HG02763 (cell line): Measurements from ENCODE around the gene C2CD2L.
"Not testable (repeated sequence)": the region's sequence is repeated elsewhere in the genome, so short reads cannot be mapped to it uniquely, and the experiment has no call there.

Experiments
- ATAC-seq: cut with Tn5 transposase; IDR thresholded peaks from one replicate; pipeline ENCODE4 v1.9.1; 2021; ENCODE audit warnings: mild to moderate bottlenecking, moderate library complexity; ENCODE audit not compliant: unreplicated experiment

The C2CD2L gene

GRCh38 chr11:119149018-119149785 lies 42.1 kb downstream of the C2CD2L start, which contains the start of gene ABCG4:
ABCG4 (plus strand) TSS chr11:119149052; CDS start chr11:119149966, 914 bp downstream.
- ATAC-seq, result no peak

DNA sequence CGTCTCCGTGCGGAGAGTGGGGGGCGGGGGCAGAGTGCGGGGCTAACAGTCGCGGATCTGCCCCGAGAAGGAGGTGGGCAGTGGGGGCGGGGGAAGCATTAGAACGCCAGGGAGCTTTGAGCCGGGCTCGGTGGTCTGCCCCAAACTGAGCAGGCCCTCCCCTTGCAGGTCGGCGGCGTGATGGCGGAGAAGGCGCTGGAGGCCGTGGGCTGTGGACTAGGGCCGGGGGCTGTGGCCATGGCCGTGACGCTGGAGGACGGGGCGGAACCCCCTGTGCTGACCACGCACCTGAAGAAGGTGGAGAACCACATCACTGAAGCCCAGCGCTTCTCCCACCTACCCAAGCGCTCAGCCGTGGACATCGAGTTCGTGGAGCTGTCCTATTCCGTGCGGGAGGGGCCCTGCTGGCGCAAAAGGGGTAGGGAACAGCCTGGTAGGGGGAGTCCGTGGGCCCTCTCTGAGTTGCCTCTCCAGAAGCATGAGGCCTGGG lies 42.7 kb downstream of the C2CD2L start:
- ATAC-seq, result no peak

DNA sequence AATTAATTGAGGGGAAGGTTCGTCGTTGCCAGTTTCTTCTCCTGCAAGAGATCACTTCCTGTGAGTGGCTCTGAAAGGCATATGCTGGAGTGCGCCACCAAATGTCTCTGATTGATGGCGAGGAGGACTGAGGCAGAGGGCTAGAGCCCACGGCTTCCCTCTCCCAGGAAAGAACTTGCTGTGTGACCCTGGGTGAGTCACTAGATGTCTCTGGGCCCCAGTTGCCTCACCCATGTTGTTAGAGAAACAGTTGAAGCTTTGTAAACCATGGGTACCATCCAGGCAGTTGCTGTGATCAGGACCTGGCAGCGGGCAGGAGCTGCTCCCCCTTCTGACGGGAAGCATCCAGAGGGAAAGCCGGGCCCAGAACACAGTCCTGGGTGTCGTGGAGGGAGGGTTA lies 44.9 kb downstream of the C2CD2L start:
- no peak for ATAC-seq

DNA sequence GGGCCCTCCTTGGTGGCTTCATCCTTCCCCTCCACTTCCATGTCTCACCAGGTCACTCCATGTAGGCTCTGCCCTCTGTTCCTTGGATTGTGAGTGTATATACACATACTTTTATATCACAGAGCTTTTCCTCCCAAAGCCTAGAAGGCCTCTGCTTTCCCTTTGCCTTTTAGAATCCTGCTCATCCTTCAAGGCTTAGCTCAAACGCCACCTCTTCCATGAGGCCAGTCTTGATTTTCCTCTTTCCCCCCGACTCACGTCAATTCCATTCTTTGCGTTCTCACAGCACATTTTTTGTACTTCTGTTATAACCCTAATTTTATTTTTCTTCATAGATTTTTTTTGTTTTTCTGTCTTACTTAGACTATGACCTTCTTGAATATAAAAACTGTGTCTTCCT lies 45.5 kb downstream of the C2CD2L start:
- ATAC-seq, result no peak

- ATAC-seq, result no peak
Observed at GRCh38 chr11:119153049-119153818, 46.1 kb downstream of the C2CD2L start.

GRCh38 chr11:119154178-119154577 lies 47.0 kb downstream of the C2CD2L start:
- no peak for ATAC-seq

DNA sequence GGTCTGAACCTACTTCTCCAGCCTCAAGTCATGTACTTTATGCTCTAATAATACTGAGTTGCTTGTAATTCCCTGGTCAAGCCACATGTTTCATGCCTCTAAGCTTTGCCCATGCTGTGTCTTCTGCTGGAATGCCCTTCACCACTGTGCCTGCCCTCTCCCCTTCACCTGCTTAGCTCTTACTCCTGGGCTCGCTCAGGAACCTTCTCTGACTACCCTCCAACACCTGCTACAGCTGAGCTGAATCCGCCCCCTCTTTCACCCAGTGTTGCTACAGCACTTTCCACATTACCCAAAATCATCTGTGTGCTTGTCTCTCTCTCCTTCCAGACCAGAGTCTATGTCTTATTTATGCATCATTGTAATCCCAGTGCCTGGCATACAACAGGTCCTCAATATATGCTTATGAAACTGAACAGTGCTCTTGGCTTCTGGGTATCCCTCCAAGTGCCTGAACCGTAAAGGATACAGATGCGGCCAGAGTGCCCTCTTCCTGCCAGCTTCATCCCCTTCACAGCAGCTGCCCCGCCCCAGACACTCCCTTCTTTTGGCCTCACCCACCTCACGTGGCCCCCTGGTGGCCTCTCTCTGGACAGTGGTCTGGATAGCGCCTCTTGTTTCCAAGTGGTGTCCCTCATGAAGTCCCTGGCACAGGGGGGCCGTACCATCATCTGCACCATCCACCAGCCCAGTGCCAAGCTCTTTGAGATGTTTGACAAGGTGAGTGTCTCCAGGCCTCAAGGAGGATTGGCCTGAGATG lies 48.8 kb downstream of the C2CD2L start:
- ATAC-seq, result no peak

GRCh38 chr11:119156496-119156895 lies 49.4 kb downstream of the C2CD2L start:
- ATAC-seq, result no peak

- ATAC-seq, result no peak
Observed at GRCh38 chr11:119157063-119157462, 49.9 kb downstream of the C2CD2L start.

DNA sequence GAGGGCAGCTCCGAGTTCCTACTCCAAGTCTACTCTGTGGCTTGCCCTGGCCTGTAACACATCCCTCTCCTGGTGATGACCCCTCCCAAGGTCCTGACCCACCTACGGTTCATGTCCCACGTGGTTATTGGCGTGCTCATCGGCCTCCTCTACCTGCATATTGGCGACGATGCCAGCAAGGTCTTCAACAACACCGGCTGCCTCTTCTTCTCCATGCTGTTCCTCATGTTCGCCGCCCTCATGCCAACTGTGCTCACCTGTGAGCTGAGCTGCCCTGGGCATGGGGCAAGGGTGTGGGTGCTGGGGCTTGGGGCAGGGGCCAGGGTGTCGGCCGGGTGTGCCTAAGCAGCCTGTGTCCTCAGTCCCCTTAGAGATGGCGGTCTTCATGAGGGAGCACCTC lies 51.3 kb downstream of the C2CD2L start:
- ATAC-seq, result no peak

- ATAC-seq, result no peak
Observed at GRCh38 chr11:119160151-119160550, 53.0 kb downstream of the C2CD2L start.

- ATAC-seq, result no peak
Observed at GRCh38 chr11:119161871-119162270, 54.7 kb downstream of the C2CD2L start.

DNA sequence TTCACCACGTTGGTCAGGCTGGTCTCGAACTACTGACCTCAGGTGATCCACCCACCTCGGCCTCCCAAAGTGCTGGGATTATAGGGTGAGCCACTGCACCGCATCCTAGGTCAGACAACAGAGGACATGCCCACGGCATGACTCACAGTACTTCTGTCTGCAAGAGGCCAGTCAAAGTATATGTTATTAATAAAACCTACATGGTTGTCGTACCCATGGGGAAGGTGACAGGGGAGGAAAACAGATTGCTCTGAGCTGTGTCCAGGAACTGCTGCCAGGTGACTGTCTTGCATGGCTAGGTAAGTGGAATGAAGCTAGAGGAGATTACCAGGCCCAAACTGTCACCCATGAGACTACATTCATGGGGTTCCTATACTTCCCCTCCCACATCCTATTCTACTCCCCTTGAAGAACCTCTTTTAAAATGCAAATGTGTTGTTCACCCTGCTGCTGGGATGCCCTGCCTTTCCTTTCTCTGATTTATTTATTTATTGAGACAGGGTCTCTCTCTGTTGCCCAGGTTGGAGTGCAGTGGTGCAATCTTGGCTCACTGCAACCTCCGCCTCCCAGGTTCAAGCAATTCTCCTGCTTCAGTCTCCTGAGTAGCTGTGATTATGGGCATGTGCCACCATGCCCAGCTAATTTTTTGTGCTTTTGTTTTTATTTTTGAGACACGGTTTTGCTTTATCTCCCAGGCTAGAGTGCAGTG lies 59.4 kb downstream of the C2CD2L start:
- no peak for ATAC-seq

DNA sequence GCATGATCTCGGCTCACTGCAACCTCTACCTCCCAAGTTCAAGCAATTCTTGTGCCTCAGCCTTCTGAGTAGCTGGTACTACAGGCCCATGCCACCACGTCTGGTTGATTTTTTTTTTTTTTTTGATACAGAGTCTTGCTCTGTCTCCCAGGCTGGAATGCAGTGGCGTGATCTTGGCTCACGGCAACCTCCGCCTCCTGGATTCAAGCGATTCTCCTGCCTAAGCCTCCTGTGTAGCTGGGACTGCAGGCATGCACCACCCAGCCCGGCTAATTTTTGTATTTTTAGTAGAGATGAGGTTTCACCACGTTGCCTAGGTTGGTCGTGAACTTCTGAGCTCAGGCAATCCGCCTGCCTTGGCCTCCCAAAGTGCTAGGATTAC lies 59.9 kb downstream of the C2CD2L start:
- ATAC-seq, result not testable (repeated sequence)

GRCh38 chr11:119167933-119168332 lies 60.8 kb downstream of the C2CD2L start:
- no peak for ATAC-seq
